Type B pancreatic cell (in vitro differentiated cells): Measurements from ENCODE around the gene ZFPM1. TPM values are rescaled to one million over a fixed set of nuclear protein-coding genes. Genes with fewer than 3 reads are reported as not detected.

Source experiments
- DNase-seq: peaks from one replicate; pipeline ENCODE4 v3.0.0; 2021; ENCODE audit warnings: mixed read lengths; ENCODE audit not compliant: unreplicated experiment; ENCODE audit errors: extremely low spot score
- H3K27ac Mint-ChIP-seq: 2 replicates; pipeline ENCODE4 v1.8.0; 2021; ENCODE audit warnings: mild to moderate bottlenecking, mixed read lengths
- H3K27me3 Mint-ChIP-seq: 2 replicates; pipeline ENCODE4 v1.8.0; 2021; ENCODE audit warnings: mixed read lengths
- H3K36me3 Mint-ChIP-seq: 2 replicates; pipeline ENCODE4 v1.8.0; 2021; ENCODE audit warnings: mixed read lengths
- H3K4me1 Mint-ChIP-seq: one replicate; pipeline ENCODE4 v1.8.0; 2021; ENCODE audit warnings: mixed read lengths; ENCODE audit not compliant: unreplicated experiment
- H3K4me3 Mint-ChIP-seq: 2 replicates; pipeline ENCODE4 v1.8.0; 2021; ENCODE audit warnings: mild to moderate bottlenecking, mixed read lengths
- H3K9me3 Mint-ChIP-seq: 2 replicates; pipeline ENCODE4 v1.8.0; 2021; ENCODE audit warnings: mixed read lengths
- CTCF ChIP-seq: fragments of 200-600 bp; sonication (generic); conservative IDR thresholded peaks from 2 replicates; pipeline ENCODE4 v1.5.0; 2021; ENCODE audit warnings: antibody characterized with exemption, mild to moderate bottlenecking
- long read RNA-seq: library from polyadenylated mRNA; unstranded; transcript quantifications from one replicate; pipeline ENCODE4 v2.0.0, GENCODE V29; 2020
- total RNA-seq: library from RNA; stranded (reverse); gene quantifications from 2 replicates; pipeline ENCODE4 v1.2.1, GENCODE V29; 2021; ENCODE audit warnings: low replicate concordance

Gene ZFPM1
- total RNA-seq: 24.0 and 26.7 TPM in 2 replicates
- long read RNA-seq: 0 reads

GRCh38 chr16:88453217-88453531, at the start of gene ZFPM1:
Gene ZFPM1 (plus strand): TSS chr16:88453280. CDS start chr16:88453639, 359 bp downstream.
- DNase-seq: no peak
- H3K27me3 Mint-ChIP-seq: no peaks in the 10 kb centered on the region
- no peak for TF ChIP-seq CTCF
- peaks cover 20% of the 10 kb centered on the region for H3K4me1 Mint-ChIP-seq
- peak within 1 kb of the TSS; percentile 53 for H3K27ac Mint-ChIP-seq
- H3K4me3 Mint-ChIP-seq: peak within 1 kb of the TSS; percentile 86
- no peaks in the 10 kb centered on the region for H3K36me3 Mint-ChIP-seq
- H3K9me3 Mint-ChIP-seq: no peaks in the 10 kb centered on the region

GRCh38 chr16:88403794-88404581, 49.1 kb upstream of the ZFPM1 start:
- no peak for TF ChIP-seq CTCF
- H3K4me1 Mint-ChIP-seq: peaks cover 14% of the 10 kb centered on the region
- H3K9me3 Mint-ChIP-seq: no peaks in the 10 kb centered on the region
- no peak overlapping the region for H3K4me3 Mint-ChIP-seq
- peaks cover 3% of the 10 kb centered on the region for H3K27me3 Mint-ChIP-seq
- no peaks in the 10 kb centered on the region for H3K36me3 Mint-ChIP-seq
- H3K27ac Mint-ChIP-seq: no peak overlapping the region
- DNase-seq: no peak

- Mint-ChIP-seq H3K27ac (no peak overlapping the region), H3K36me3 (no peaks in the 10 kb centered on the region), H3K9me3 (no peaks in the 10 kb centered on the region), H3K27me3 (peaks cover 3% of the 10 kb centered on the region), H3K4me3 (no peak overlapping the region), H3K4me1 (peaks cover 14% of the 10 kb centered on the region)
- no peak for TF ChIP-seq CTCF
- no peak for DNase-seq
These were observed 48.3 kb upstream of the ZFPM1 start for GRCh38 chr16:88404769-88405168.

GRCh38 chr16:88405216-88406060, 47.6 kb upstream of the ZFPM1 start:
- Mint-ChIP-seq H3K36me3 (no peaks in the 10 kb centered on the region), H3K27me3 (peaks cover 3% of the 10 kb centered on the region), H3K27ac (no peak overlapping the region), H3K4me3 (no peak overlapping the region), H3K4me1 (peaks cover 14% of the 10 kb centered on the region), H3K9me3 (no peaks in the 10 kb centered on the region)
- no peak for TF ChIP-seq CTCF
- DNase-seq: no peak

- Mint-ChIP-seq H3K36me3 (no peaks in the 10 kb centered on the region), H3K27ac (no peak overlapping the region), H3K4me3 (no peak overlapping the region)
These were observed 46.7 kb upstream of the ZFPM1 start for GRCh38 chr16:88406096-88407041.

More at GRCh38 chr16:88406096-88407041, 46.7 kb upstream of the ZFPM1 start:
- Mint-ChIP-seq H3K27me3 (peaks cover 3% of the 10 kb centered on the region), H3K9me3 (no peaks in the 10 kb centered on the region), H3K4me1 (peaks cover 14% of the 10 kb centered on the region)
- TF ChIP-seq CTCF: peak; percentile 56
- DNase-seq: no peak
